Activated CD8-positive, alpha-beta T cell treated with anti-CD3 and anti-CD28 coated beads for 36 hours (primary cell): ENCODE measurements around the gene FGF11. TPM values are rescaled to one million over a fixed set of nuclear protein-coding genes. Genes with fewer than 3 reads are reported as not detected.
A peak's percentile ranks its signal among the peaks of the same experiment; 100 is the strongest.

Source experiments
- ATAC-seq: fragments of 200-7000 bp; cut with Tn5 transposase; one replicate; pipeline ENCODE4 v1.10.0; 2021; ENCODE audit warnings: mild to moderate bottlenecking, moderate library complexity
- CTCF ChIA-PET: fragments of 350-600 bp; sonication (Branson Sonifier 250); formaldehyde crosslinking; loops from one replicate; lab custom pipeline; 2021; ENCODE audit warnings: antibody characterized with exemption; lab: Charles Lee
- POLR2A ChIA-PET: fragments of 350-600 bp; sonication (Branson Sonifier 250); formaldehyde crosslinking; loops from one replicate; lab custom pipeline; 2021; ENCODE audit warnings: antibody characterized with exemption; lab: Charles Lee
- DNase-seq: peaks from one replicate; pipeline ENCODE4 v3.0.0-alpha.2; 2020
- H3K27ac Mint-ChIP-seq: one replicate; pipeline ENCODE4 v1.8.0; 2021; ENCODE audit warnings: mild to moderate bottlenecking, mixed read lengths
- H3K27me3 Mint-ChIP-seq: one replicate; pipeline ENCODE4 v1.8.0; 2021; ENCODE audit warnings: mixed read lengths
- H3K36me3 Mint-ChIP-seq: one replicate; pipeline ENCODE4 v1.8.0; 2021; ENCODE audit warnings: low read depth, mixed read lengths
- H3K4me1 Mint-ChIP-seq: one replicate; pipeline ENCODE4 v1.8.0; 2021; ENCODE audit warnings: low read depth, mixed read lengths
- H3K4me3 Mint-ChIP-seq: one replicate; pipeline ENCODE4 v1.8.0; 2021; ENCODE audit warnings: mild to moderate bottlenecking, moderate library complexity, mixed read lengths
- H3K9me3 Mint-ChIP-seq: one replicate; pipeline ENCODE4 v1.8.0; 2021; ENCODE audit warnings: mixed read lengths
- intact Hi-C: fragments of 100-400 bp; cut with micrococcal nuclease; formaldehyde crosslinking; loops from one replicate; pipeline ENCODE4 v1.10.0; 2022
- total RNA-seq, 2 experiments: library from RNA; stranded (reverse); gene quantifications; one replicate each; pipeline ENCODE4 v1.2.3, GENCODE V29; 2021
- TF ChIP-seq, protein P1 (sequence below): fragments of 200-600 bp; IDR thresholded peaks from one replicate; pipeline ENCODE4 v1.8.0; 2022; ENCODE audit warnings: antibody characterized with exemption, mild to moderate bottlenecking

FGF11 gene
- total RNA-seq, 2 experiments from 2014 or later = 16.5 to 16.6 TPM

DNA sequence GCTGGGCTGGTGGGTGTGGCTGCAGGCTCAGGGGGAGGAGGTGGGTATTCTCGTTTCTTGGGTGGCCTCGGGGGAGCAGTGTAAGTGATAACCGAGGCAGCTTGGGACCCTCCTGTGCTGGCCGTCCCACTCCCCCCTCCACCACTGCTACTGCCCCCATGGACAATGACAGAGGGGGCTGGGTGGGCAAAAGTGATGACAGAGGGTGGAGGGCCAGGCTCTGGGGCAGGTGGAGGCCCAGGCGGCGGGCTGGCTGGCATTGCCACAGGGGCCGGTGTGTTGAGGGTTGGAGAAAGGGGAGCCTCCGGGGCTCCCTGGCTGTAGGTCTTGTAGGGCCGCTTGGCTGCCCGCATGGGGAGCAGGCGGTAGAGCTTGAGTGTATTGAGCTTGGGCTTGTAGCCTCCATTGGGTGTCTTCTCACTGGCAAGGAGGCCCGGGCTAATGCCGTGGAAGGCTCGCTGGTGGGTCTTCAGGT is 24.1 kb downstream of the FGF11 start:
- Mint-ChIP-seq H3K27ac (no peak overlapping the region), H3K4me1 (peaks cover 15% of the 10 kb centered on the region), H3K27me3 (no peaks in the 10 kb centered on the region), H3K4me3 (no peak overlapping the region), H3K36me3 (peaks cover 20% of the 10 kb centered on the region), H3K9me3 (no peaks in the 10 kb centered on the region)
- ChIA-PET POLR2A (interaction anchor here (0.6 to 16.3 kb wide), 5 partner anchors 9 to 43 kb away, joined by 3 to 122 read pairs (median 9); partner anchors contain the start of genes POLR2A and ZBTB4), CTCF (no interaction called here)
- TF ChIP-seq, protein P1, sequence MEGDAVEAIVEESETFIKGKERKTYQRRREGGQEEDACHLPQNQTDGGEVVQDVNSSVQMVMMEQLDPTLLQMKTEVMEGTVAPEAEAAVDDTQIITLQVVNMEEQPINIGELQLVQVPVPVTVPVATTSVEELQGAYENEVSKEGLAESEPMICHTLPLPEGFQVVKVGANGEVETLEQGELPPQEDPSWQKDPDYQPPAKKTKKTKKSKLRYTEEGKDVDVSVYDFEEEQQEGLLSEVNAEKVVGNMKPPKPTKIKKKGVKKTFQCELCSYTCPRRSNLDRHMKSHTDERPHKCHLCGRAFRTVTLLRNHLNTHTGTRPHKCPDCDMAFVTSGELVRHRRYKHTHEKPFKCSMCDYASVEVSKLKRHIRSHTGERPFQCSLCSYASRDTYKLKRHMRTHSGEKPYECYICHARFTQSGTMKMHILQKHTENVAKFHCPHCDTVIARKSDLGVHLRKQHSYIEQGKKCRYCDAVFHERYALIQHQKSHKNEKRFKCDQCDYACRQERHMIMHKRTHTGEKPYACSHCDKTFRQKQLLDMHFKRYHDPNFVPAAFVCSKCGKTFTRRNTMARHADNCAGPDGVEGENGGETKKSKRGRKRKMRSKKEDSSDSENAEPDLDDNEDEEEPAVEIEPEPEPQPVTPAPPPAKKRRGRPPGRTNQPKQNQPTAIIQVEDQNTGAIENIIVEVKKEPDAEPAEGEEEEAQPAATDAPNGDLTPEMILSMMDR = no peak
- intact Hi-C loops = no loop called here
- no peak for DNase-seq
- ATAC-seq = no peak

DNA sequence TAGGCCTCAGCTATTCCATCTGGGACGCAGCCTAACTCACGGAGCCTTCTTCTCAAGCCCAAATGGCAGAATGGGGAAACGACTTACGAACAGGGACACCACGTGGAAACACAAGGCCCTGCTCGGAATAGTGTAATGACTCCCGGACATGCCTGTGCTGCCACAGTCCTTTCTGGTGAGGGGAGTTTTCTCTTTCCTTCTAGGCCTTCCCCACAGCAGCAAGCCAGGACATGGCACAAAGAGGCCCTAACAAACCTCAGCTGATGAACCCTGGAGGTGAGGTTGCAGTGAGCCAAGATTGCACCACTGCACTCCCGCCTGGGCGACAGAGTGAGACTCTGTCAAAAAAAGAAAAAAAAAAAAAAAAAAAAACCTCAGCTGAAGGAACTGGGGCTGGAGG is 24.8 kb downstream of the FGF11 start:
- POLR2A ChIA-PET = interaction anchor here (1.0 to 16.3 kb wide), 3 partner anchors 9 to 20 kb away, joined by 3 to 122 read pairs (median 9); partner anchors contain the start of gene ZBTB4
- TF ChIP-seq, protein P1 = no peak
- Mint-ChIP-seq H3K9me3 (no peaks in the 10 kb centered on the region), H3K27ac (no peak overlapping the region), H3K27me3 (no peaks in the 10 kb centered on the region), H3K36me3 (peaks cover 18% of the 10 kb centered on the region), H3K4me3 (no peak overlapping the region), H3K4me1 (peaks cover 20% of the 10 kb centered on the region)
- CTCF ChIA-PET = no interaction called here
- DNase-seq (no peak), ATAC-seq (no peak)
- intact Hi-C loops = no loop called here

DNA sequence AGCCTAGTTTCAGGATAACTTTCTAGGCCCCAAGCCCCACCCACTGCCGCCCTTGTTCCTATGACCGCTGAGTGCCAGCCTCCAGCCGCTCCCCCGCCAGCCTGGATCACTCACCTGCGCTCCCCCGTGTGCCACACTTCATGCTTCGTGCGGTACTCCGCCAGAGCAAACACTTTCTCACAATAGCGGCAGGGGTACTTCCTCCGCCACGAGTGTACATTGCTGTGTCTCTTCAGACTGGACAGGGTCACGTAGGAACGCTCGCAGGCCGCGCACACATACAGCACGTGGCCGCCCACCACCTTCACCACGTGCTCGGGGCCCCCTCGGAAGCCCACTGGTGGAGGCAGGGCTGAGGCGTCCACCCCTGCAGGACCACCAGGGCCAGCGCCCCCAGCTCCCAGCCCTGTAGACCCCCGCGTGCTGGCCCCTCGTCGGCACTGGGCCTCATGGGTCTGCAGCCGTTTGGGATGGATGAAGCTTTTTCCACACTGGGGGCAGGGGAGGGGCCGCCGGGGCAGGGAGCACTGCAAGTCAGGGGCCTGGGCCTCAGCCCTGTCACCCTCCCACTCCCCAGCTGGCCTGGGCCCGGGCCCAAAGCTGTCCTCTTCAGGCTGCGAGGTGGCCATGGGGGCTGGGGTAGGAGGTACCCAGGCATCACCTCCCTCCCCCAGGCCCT is 26.4 kb downstream of the FGF11 start:
- intact Hi-C loops = no loop called here
- CTCF ChIA-PET = interaction anchor here (2.2 kb wide), 1 partner anchor 10 kb away, joined by 8 read pairs; no protein-coding TSS in a partner anchor
- Mint-ChIP-seq H3K4me1 (peaks cover 22% of the 10 kb centered on the region), H3K4me3 (no peak overlapping the region), H3K27ac (no peak overlapping the region), H3K9me3 (no peaks in the 10 kb centered on the region), H3K27me3 (no peaks in the 10 kb centered on the region), H3K36me3 (peaks cover 16% of the 10 kb centered on the region)
- POLR2A ChIA-PET = interaction anchor here (16.3 kb wide), 1 partner anchor 11 kb away, joined by 122 read pairs; the partner anchor contains the start of gene ZBTB4
- TF ChIP-seq, protein P1 = no peak
- ATAC-seq (no peak), DNase-seq (no peak)

DNA sequence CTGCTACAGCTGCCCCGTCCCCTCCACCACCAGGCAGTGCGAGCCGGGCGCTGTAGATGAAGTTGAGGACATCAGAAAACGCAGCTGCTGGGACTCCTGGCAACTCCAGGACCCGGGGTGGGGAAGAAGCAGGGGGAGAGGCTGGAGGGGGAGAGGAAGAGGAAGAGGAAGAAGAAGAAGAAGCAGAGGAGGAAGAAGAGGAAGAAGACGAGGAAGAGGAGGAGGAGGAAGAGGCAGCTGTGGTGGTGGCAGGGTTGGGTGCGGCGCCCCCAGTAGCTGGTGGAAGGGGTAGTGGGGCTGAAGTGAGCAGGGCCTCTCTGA is 27.0 kb downstream of the FGF11 start:
- Mint-ChIP-seq H3K27ac (peak overlapping the region; percentile 83), H3K4me3 (no peak overlapping the region), H3K36me3 (peaks cover 15% of the 10 kb centered on the region), H3K27me3 (no peaks in the 10 kb centered on the region), H3K4me1 (peaks cover 24% of the 10 kb centered on the region), H3K9me3 (no peaks in the 10 kb centered on the region)
- ChIA-PET POLR2A (interaction anchor here (0.6 to 16.3 kb wide), 3 partner anchors 11 to 20 kb away, joined by 4 to 122 read pairs (median 5); partner anchors contain the start of gene ZBTB4), CTCF (interaction anchor here (2.2 kb wide), 1 partner anchor 10 kb away, joined by 8 read pairs; no protein-coding TSS in a partner anchor)
- DNase-seq (no peak), ATAC-seq (no peak)
- TF ChIP-seq, protein P1 = no peak
- intact Hi-C loops = no loop called here
